ENCODE results near the gene RNF123.

Gene RNF123

GRCh38 chr3:49659756-49660155, 29.6 kb upstream of the RNF123 start:
- DNase-seq, result no peak

DNA sequence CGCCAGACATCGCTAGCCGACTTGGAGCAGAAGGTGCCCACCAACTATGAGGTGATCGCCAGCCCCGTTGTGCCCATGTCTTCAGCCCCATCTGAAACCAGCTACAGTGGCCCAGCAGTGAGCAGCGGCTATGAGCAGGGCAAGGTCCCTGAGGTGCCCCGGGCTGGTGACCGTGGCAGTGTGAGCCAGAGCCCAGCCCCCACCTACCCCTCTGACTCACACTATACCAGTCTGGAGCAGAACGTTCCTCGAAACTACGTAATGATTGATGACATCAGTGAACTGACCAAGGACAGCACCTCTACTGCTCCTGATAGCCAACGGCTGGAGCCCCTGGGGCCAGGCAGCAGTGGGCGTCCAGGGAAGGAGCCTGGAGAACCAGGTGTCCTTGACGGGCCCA, 28.1 kb upstream of the RNF123 start:
- DNase-seq, result no peak

GRCh38 chr3:49662021-49662420, 27.3 kb upstream of the RNF123 start:
- DNase-seq, result no peak

DNA sequence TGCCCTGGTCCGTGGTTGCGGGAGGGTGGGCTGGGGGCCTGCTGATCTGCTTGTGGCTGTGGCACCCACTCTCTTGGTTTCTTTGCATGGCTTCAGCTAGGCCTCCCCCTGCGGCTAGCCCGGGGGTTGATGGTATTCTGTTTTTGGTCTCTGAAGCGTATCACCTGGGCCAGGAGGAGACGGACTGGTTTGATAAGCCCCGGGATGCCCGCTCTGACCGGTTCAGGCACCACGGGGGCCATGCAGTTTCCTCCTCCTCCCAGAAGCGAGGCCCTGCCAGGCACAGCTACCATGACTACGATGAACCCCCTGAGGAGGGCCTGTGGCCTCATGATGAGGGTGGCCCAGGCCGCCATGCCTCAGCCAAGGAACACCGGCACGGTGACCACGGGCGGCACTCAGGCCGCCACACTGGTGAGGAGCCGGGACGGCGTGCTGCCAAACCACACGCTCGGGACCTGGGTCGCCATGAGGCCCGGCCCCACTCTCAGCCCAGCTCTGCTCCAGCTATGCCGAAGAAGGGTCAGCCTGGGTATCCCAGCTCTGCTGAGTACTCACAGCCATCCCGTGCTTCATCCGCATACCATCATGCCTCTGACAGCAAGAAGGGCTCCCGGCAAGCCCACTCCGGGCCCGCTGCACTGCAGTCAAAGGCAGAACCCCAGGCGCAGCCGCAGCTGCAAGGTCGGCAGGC, 26.5 kb upstream of the RNF123 start:
- no peak for DNase-seq

DNA sequence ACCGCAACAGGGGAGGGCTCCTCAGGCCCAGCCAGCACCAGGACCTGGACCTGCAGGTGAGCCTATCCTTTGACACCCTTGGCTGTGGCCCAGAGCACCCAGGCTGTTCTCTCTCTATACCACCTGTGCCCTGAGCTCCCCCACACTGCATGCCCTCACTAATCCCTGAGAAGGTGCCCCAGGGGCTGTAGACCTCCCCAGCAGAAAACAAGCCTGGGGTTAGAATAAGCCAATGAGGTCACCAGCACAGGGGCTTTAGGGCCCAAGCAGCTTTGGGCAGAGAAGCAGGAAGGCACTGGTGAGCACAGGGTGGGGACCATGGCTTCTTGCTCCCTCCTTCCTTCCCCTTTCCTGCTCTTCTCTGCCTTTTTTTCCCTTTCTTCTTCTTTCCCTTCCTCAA, 25.5 kb upstream of the RNF123 start:
- no peak for DNase-seq

DNA sequence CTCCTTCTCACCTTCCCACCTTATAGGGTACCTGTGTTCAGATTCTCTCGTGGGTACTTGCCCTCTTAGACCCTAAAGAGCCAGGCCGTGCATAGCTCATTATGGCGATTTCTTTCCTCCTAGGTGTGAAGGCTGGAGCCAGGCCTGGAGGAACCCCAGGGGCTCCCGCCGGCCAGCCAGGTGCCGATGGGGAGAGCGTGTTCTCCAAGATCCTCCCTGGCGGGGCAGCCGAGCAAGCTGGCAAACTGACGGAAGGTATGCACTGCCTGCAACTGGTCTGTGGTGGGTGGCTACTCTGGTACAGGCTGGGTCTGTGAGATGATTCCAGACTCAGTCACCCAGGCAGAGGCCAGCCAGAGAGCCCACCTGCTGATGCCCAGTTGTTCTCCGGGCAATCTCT, 25.1 kb upstream of the RNF123 start:
- no peak for DNase-seq

DNA sequence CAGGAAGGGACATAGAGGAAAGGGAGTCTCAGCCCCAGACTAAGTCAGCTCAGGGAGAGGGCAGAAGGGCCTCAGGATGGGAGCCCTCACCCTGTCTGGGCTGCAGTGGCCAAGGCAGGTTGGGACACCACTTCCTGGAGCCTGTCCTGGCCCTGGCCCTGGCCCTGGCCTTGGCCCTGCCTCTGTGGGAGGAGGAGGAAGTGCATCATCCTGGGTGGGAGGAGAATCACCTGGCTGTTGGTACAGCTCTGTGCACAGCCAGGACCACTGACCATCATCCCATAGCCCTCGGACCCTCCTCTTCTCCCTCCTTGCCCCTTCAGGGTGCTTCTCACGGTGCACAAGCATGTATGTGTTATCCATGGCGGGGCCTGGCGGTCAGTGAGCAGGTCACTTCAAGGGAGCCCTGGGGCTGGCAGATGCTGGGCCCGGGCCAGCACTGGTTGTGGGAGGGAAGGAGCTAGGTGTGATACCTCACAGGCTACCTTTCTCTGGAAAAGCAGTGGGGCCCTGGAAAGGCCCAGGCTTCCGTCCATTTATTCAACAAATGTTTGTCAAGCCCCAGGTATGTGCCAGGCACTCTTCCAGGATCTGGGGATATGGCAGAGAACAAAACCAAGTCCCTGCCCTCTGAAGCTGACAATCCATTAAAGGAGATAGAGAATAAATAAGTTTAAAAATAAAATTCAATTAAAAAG, 23.4 kb upstream of the RNF123 start:
- no peak for DNase-seq

GRCh38 chr3:49666592-49666991, 22.8 kb upstream of the RNF123 start:
- DNase-seq, result peak; percentile 43

- no peak for DNase-seq
Observed at GRCh38 chr3:49667701-49668413, 21.5 kb upstream of the RNF123 start.

- no peak for DNase-seq
Observed at GRCh38 chr3:49668414-49668797, 21.0 kb upstream of the RNF123 start.

DNA sequence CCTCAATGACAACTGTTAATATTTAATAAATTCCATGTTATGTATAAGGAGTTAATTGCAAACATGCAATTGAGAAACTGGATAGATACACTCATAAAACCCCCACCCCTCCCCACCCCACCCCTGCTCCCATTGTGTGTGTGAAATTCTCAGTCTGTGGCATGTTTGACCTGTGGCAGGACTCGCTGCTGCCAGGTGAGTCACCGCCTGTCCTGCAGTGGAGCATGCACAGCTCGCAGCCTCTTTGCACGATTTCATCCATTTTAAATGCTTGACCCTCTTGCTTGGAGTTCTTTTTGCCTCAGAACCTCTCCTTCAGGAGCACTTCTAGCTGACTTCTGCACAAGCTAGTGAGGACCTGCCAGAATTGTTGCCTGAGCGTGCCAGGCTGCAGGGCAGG, 20.5 kb upstream of the RNF123 start:
- peak; percentile 17 for DNase-seq

DNA sequence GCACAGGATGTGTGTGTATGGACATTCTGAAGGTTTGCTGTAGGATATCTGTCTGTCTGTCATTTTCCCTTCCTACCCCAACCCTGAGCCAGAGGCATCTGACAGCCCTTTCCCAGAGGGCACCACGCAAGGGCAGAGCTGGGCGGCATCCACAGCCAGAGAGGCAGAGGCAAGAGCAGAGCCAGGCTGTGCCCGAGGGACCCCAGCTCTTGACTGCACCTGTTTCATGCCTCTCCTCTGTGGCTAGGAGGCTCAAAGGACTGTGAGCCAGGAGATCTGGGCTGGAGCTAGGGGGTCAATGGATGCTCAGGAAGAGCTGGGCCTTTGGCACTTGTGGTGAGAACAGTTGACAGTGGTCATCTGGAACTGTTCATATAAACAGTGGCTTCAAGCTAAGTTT, 20.0 kb upstream of the RNF123 start:
- DNase-seq, result no peak

DNA sequence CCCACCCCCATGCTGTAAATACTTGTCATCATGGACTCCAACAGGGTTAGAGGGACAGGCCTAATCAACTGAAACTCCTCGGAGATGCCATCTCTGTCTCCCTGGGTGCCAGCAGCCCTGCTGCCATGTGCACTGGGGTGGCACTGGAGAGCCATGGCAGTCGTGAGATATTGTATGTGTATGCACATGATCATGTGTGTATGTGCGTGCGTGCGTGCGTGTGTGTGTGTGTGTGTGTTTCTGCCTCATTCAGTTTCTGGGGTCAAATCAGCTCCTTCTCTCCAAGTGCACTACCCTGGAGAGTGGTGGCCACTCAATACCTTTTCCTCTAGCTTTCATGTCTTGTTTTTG, 18.4 kb upstream of the RNF123 start:
- no peak for DNase-seq

DNA sequence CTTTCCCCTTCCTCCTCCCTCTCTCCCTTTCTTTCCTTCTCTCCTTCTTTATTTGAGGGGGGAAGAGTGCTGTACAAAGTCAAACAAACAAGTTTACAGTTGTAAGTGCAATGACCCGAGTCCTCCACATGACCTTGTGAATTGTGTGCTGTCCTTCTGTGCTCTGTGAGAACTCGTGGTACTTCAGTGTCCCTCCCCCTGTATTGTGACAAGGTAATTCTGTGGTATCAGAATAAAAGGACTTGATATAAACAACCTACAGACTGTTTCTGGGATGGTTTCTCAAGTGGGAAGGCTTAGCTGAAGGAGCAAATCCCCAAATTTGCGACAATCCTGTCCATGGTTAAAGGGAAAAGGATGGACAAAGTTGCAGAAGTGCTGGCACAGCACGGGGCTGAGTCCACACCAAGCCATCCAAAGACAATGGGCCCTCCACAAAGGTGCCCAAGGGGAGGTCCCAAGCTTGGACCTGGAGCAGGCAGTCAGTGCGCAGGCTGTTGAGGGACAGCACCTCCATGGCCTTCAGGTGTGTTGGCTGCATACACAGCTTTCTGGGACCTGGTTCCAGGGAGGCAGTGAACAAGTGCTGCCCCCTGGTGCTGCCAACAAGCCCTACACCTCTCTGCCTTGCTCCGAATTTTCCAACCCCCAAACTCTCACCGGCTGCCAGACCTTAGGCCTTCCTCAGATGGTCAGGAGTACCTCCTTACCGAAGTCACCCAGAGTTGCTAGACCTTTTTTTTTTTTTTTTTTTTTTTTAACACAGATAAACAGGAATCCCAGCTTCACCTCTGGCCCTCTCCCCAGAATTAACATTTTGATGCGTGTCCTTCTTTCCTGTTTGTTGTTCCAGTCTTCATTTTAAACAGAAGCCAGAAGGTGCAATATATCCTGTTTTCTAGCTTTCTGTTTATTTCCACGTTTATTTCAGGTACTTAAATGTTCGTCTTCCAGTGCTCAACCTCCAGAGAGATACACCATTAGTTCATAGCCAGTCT, 17.8 kb upstream of the RNF123 start:
- DNase-seq, result peak; percentile 57

- DNase-seq, result no peak
Observed at GRCh38 chr3:49673121-49673714, 16.1 kb upstream of the RNF123 start.

DNA sequence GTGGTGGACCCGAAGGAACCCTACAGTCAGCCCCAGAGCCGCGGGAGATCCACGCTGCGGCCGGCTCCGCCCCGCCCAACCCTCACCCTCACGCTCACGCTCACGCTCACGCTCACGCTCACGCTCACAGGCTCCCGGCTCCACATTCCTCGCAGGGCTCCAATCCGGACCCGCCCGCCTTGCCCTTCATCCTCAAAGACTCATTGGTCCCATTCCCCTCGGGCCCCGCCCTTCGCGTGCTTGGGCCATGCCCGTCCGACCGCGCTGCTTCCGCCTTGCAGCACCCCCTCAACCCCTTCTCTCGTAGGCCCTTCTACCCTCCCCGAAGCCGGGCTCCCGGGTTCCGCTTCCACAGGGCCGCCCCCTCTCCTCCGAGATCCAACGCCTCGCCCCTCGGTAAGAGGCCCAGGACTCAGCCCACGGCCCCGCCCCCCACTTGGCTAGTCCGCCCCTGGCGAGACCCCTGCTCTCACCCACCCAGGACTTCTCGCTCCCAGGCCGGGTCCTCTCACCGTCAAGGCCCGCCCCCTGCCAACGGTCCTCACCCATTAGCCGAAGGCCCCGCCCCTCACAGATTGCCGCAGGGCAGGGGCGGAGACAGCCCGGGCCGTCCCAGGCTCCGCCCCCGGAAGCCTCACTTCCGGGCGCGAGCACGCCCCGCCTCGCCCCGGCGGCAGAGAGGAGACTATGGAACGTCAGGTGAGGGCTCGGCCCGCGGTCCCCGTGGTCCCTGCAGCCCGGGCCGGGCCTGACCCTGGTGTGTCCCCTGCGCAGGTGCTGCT, 15.5 kb upstream of the RNF123 start, which contains the start of gene APEH:
TSS of gene APEH (plus strand) at position 637 of the 782 bp plus-strand sequence. CDS start at position 688, 51 bp downstream.
- peak; percentile 98 for DNase-seq

- DNase-seq, result no peak
Observed at GRCh38 chr3:49674497-49674983, 14.8 kb upstream of the RNF123 start.

GRCh38 chr3:49675912-49676311, 13.4 kb upstream of the RNF123 start:
- DNase-seq, result no peak

DNA sequence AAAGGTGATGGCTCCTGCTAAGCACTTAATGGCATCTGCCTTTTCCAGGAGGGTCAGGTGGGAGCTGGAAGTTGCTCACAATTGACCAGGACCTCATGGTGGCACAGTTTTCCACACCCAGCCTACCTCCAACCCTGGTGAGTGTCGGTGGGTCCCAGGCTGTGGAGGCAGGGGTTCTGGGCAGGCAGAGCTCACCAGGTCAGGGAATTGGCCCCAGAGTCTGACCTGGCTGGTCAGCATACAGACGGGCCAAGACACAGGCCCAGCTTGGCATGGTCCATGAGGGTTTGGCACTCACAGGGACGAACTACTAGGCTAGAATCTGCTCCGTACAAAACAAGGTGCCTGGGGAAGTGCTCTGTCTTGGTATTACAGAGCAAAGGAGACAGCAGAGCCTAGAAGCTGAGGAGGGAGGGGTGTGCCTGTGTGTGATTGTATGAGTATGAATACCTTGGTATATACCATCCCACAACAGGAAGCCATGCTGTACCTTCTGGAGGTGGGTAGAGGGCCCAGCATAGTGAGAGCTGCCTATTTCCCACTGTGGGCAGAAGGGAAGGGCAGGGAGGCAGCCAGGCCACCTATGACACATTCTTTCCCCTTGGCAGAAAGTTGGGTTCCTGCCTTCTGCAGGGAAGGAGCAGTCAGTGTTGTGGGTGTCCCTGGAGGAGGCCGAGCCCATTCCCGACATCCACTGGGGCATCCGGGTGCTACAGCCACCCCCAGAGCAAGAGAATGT, 8.7 kb upstream of the RNF123 start:
- DNase-seq, result no peak

GRCh38 chr3:49681232-49681522, 8.2 kb upstream of the RNF123 start:
- no peak for DNase-seq

DNA sequence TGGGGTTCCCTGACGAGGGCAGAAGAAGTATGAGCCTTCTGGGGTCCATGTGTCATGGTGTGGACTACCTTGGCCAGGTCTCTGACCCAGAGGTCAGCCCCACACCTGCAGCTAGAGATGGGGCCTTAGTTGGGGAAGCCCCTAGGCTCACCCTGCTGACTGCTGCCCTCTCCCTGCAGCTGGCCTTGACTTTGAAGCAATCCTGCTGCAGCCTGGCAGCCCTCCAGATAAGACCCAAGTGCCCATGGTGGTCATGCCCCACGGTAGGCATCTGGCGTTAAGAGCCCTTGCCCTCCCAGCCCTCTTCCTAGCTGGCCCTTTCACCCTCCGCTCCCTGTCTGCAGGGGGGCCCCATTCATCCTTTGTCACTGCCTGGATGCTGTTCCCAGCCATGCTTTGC, 7.8 kb upstream of the RNF123 start:
- no peak for DNase-seq

Data from fibroblast of upper back skin (primary cell).